HepG2 (cell line): Measurements from ENCODE around the gene CUL2. TPM values are rescaled to one million over a fixed set of nuclear protein-coding genes. Genes with fewer than 3 reads are reported as not detected.
A peak's percentile ranks its signal among the peaks of the same experiment; 100 is the strongest.

ENCODE experiments used
- ATF1 ChIP-seq: IDR thresholded peaks from 2 replicates; pipeline ENCODE4 v1.6.1; 2016; ENCODE audit warnings: mild to moderate bottlenecking, control low read depth
- ATF7-NPFF ChIP-seq: sonication (generic); formaldehyde crosslinking; IDR thresholded peaks from 2 replicates; pipeline ENCODE4 v1.8.1; 2023; ENCODE audit warnings: mild to moderate bottlenecking, low read depth, missing genetic modification reagents, moderate library complexity
- CENPBD1 ChIP-seq: sonication (generic); formaldehyde crosslinking; IDR thresholded peaks from 2 replicates; pipeline ENCODE4 v1.8.0; 2022; ENCODE audit warnings: missing genetic modification reagents, low read depth, mild to moderate bottlenecking, borderline replicate concordance
- CSRNP2 ChIP-seq: sonication (generic); formaldehyde crosslinking; conservative IDR thresholded peaks from 2 replicates; pipeline ENCODE4 v1.8.0; 2022; ENCODE audit warnings: low read depth, missing genetic modification reagents
- MIER3 ChIP-seq: IDR thresholded peaks from 2 replicates; pipeline ENCODE4 v1.6.1; 2016; ENCODE audit warnings: missing compliant biosample characterization, borderline replicate concordance
- MYNN ChIP-seq: sonication (generic); formaldehyde crosslinking; IDR thresholded peaks from 2 replicates; pipeline ENCODE4 v1.4.0; 2020; ENCODE audit warnings: mild to moderate bottlenecking, low read depth, missing genetic modification reagents
- NR2F1 ChIP-seq, 2 experiments: fragments of 450-650 bp in 1 of 2; formaldehyde crosslinking in 1 of 2; IDR thresholded peaks; 2 replicates each; pipeline versions ENCODE4 v1.5.0 to v1.6.1; 2016 to 2020; ENCODE audit warnings: mild to moderate bottlenecking in 1 of 2, missing compliant biosample characterization in 1 of 2, missing genetic modification reagents in 1 of 2, moderate library complexity in 1 of 2
- RCOR2 ChIP-seq: IDR thresholded peaks from 2 replicates; pipeline ENCODE4 v1.6.1; 2016; ENCODE audit warnings: missing biosample characterization, missing genetic modification reagents
- SALL2 ChIP-seq: sonication (generic); formaldehyde crosslinking; IDR thresholded peaks from 2 replicates; pipeline ENCODE4 v1.8.1; 2023; ENCODE audit warnings: mild to moderate bottlenecking, missing genetic modification reagents, inconsistent platforms
- SMARCC2 ChIP-seq: fragments of 450-650 bp; IDR thresholded peaks from 2 replicates; pipeline ENCODE4 v1.6.1; 2017; ENCODE audit warnings: antibody characterized with exemption, mild to moderate bottlenecking
- ZFP36L1 ChIP-seq: sonication (generic); formaldehyde crosslinking; IDR thresholded peaks from 2 replicates; pipeline ENCODE4 v1.8.0; 2022; ENCODE audit warnings: mild to moderate bottlenecking, missing genetic modification reagents, moderate library complexity
- ZHX1 ChIP-seq: sonication (generic); formaldehyde crosslinking; IDR thresholded peaks from 2 replicates; pipeline ENCODE4 v1.8.1; 2022; ENCODE audit warnings: low read depth, mild to moderate bottlenecking, missing genetic modification reagents
- ZMAT3 ChIP-seq: sonication (generic); formaldehyde crosslinking; conservative IDR thresholded peaks from 2 replicates; pipeline ENCODE4 v1.7.0; 2021; ENCODE audit warnings: missing genetic modification reagents
- ZNF232 ChIP-seq: sonication (generic); formaldehyde crosslinking; IDR thresholded peaks from 2 replicates; pipeline ENCODE4 v1.4.0; 2020; ENCODE audit warnings: missing genetic modification reagents, borderline replicate concordance
- ZNF256 ChIP-seq: sonication (generic); formaldehyde crosslinking; conservative IDR thresholded peaks from 2 replicates; pipeline ENCODE4 v1.4.0; 2020; ENCODE audit warnings: missing genetic modification reagents
- ZNF724P ChIP-seq: sonication (generic); formaldehyde crosslinking; IDR thresholded peaks from 2 replicates; pipeline ENCODE4 v1.8.0; 2022; ENCODE audit warnings: missing genetic modification reagents, borderline replicate concordance
- ZNF879 ChIP-seq: sonication (generic); formaldehyde crosslinking; IDR thresholded peaks from 2 replicates; pipeline ENCODE4 v1.8.1; 2023; ENCODE audit warnings: missing genetic modification reagents
- polyA plus RNA-seq, 8 experiments: library from polyadenylated mRNA; depleted of rRNA in 3 of 8; stranded (reverse) in 7 of 8; unstranded in 1 of 8; fragments of >200 nt; fragmentation: Illumina TruSeq in 4 of 8; extraction: Trizol in 4 of 8; gene quantifications; 2 replicates each; pipeline versions ENCODE4 v1.2.1 to v1.2.3, GENCODE V29; 2011 to 2016; ENCODE audit warnings: low read depth in 4 of 8, missing spikeins in 1 of 8, mixed read lengths in 1 of 8; ENCODE audit not compliant: insufficient read depth in 1 of 8
- total RNA-seq, 5 experiments: library from RNA; depleted of rRNA; stranded (reverse); fragments of >200 nt; fragmentation: Illumina TruSeq; extraction: Trizol; gene quantifications; 2 replicates each; pipeline ENCODE4 v1.2.3, GENCODE V29; 2016; ENCODE audit warnings: low read depth in 1 of 5
- TF ChIP-seq, protein P1 (sequence below): sonication (generic); formaldehyde crosslinking; IDR thresholded peaks from 2 replicates; pipeline ENCODE4 v1.5.0; 2020; ENCODE audit warnings: mild to moderate bottlenecking, missing genetic modification reagents
- TF ChIP-seq, protein P2 (sequence below): IDR thresholded peaks from 2 replicates; pipeline ENCODE4 v1.6.1; 2016; ENCODE audit warnings: mild to moderate bottlenecking

The CUL2 gene
- total and polyA plus RNA-seq, 2 of the 13 experiments (the other 11 are each of a cell fraction or from before 2014, with no cell fraction given) = 9.6 to 33.1 TPM

GRCh38 chr10:35090162-35090954 is at the start of gene CUL2 (continued):
- TF ChIP-seq, protein P1, sequence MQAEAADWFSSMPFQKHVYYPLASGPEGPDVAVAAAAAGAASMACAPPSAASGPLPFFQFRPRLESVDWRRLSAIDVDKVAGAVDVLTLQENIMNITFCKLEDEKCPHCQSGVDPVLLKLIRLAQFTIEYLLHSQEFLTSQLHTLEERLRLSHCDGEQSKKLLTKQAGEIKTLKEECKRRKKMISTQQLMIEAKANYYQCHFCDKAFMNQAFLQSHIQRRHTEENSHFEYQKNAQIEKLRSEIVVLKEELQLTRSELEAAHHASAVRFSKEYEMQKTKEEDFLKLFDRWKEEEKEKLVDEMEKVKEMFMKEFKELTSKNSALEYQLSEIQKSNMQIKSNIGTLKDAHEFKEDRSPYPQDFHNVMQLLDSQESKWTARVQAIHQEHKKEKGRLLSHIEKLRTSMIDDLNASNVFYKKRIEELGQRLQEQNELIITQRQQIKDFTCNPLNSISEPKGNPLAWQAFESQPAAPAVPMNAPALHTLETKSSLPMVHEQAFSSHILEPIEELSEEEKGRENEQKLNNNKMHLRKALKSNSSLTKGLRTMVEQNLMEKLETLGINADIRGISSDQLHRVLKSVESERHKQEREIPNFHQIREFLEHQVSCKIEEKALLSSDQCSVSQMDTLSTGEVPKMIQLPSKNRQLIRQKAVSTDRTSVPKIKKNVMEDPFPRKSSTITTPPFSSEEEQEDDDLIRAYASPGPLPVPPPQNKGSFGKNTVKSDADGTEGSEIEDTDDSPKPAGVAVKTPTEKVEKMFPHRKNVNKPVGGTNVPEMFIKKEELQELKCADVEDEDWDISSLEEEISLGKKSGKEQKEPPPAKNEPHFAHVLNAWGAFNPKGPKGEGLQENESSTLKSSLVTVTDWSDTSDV = no peak
- TF ChIP-seq SALL2 (CRISPR knock-in tag) (peak; percentile 72), ZNF256 (CRISPR knock-in tag) (no peak), ZNF724P (peak; percentile 68; the same call in 1 of the 2 replicates), SMARCC2 (no peak), CENPBD1 (CRISPR knock-in tag) (no peak), MYNN (no peak), CSRNP2 (no peak), RCOR2 (CRISPR knock-in tag) (no peak), ZFP36L1 (no peak), NR2F1 (CRISPR knock-in tag; IDR thresholded peaks at IDR 0.05) (no peak), MIER3 (CRISPR knock-in tag) (peak; percentile 66; the same call in 1 of the 2 replicates), ZNF879 (CRISPR knock-in tag) (no peak), ZNF232 (no peak), ZHX1 (CRISPR knock-in tag) (peak; percentile 70; the same call in 1 of the 2 replicates), ATF1 (CRISPR knock-in tag) (no peak), ATF7-NPFF (CRISPR knock-in tag) (no peak; the same call in 1 of the 2 replicates), ZMAT3 (CRISPR knock-in tag) (peak; percentile 74; the same call in 1 of the 2 replicates)
- TF ChIP-seq, protein P2, sequence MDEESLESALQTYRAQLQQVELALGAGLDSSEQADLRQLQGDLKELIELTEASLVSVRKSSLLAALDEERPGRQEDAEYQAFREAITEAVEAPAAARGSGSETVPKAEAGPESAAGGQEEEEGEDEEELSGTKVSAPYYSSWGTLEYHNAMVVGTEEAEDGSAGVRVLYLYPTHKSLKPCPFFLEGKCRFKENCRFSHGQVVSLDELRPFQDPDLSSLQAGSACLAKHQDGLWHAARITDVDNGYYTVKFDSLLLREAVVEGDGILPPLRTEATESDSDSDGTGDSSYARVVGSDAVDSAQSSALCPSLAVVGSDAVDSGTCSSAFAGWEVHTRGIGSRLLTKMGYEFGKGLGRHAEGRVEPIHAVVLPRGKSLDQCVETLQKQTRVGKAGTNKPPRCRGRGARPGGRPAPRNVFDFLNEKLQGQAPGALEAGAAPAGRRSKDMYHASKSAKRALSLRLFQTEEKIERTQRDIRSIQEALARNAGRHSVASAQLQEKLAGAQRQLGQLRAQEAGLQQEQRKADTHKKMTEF = peak; percentile 70; the same call in 1 of the 2 replicates
